ENCODE results near the gene XPO5. TPM values are rescaled to one million over a fixed set of nuclear protein-coding genes. Genes with fewer than 3 reads are reported as not detected.

Gene XPO5
- total and polyA plus RNA-seq, 9 of the 15 experiments (the other 6 are each of a cell fraction or from before 2014, with no cell fraction given) = 36.0 to 170 (median 99.1) TPM

- 80% methylated on average over 3 of the region's 3 CpGs for WGBS (ENCODE audit: insufficient coverage, low coverage, missing lambda C conversion rate)
- H3K27ac ChIP-seq (ENCODE audit: extremely low read depth, low read depth, low read length) = no peak overlapping the region
- H3K36me3 ChIP-seq (ENCODE audit: control insufficient read depth, insufficient read depth, low read length) = peaks cover 96% of the 10 kb centered on the region
- ChIA-PET POLR2A (interaction anchor here (0.6 to 1.8 kb wide), 8 partner anchors 9 to 28 kb away, joined by 3 to 6 read pairs (median 3); partner anchors contain the start of genes POLH and XPO5), CTCF (ENCODE audit: low intra/inter-chr PET ratio) (no interaction called here)
- intact Hi-C loops (cut with micrococcal nuclease) (loop anchor here (2.0 kb wide), 1 partner anchor 14 kb away; no protein-coding TSS in a partner anchor), in situ Hi-C loops (cut with MboI) (no loop called here)
- H4K20me1 ChIP-seq (replicated peaks; ENCODE audit: control insufficient read depth, insufficient read depth, low read length) = no peaks in the 10 kb centered on the region
- H3K4me1 ChIP-seq (replicated peaks in 1 of 2; ENCODE audit: control insufficient read depth in 2 of 2, insufficient read depth in 2 of 2, low read length in 2 of 2) = no peaks in the 10 kb centered on the region
- no peak for FAIRE-seq
- DNase-seq (ENCODE audit: extremely low read depth in 1 of 4, low spot score in 3 of 4) = no peak
- no TSS peak for BruUV-seq (replicated peaks)
- 0 out of 3 replicates have a peak, but pooled peaks cover 2% of the 10 kb centered on the region for H3K79me2 ChIP-seq (ENCODE audit: control insufficient read depth, insufficient read depth, low read length)
- H3K27me3 ChIP-seq (ENCODE audit: control insufficient read depth in 2 of 2, insufficient read depth in 2 of 2, low read length in 2 of 2) = no peaks in the 10 kb centered on the region
- no peak for TF ChIP-seq TEAD4 (IDR thresholded peaks at IDR 0.05; ENCODE audit: low read length)
- no peak for TF ChIP-seq TEAD4 (CRISPR knock-in tag; IDR thresholded peaks at IDR 0.05; ENCODE audit: borderline replicate concordance)
- no peak for TF ChIP-seq CC2D1A (IDR thresholded peaks at IDR 0.05)
- TF ChIP-seq MYBL2 (IDR thresholded peaks at IDR 0.05; ENCODE audit: low read depth) = no peak
- no peak for TF ChIP-seq MYBL2 (CRISPR knock-in tag; IDR thresholded peaks at IDR 0.05; ENCODE audit: borderline replicate concordance)
- TF ChIP-seq ZNF184 (CRISPR knock-in tag; IDR thresholded peaks at IDR 0.05) = no peak
- TF ChIP-seq LARP7 (IDR thresholded peaks at IDR 0.05) = no peak
- no peak for TF ChIP-seq ZNF408 (CRISPR knock-in tag; IDR thresholded peaks at IDR 0.05; ENCODE audit: low read depth)
- no peak overlapping the region for H2AFZ ChIP-seq (ENCODE audit: low read depth, low read length)
- no peak overlapping the region for H3K4me2 ChIP-seq (ENCODE audit: insufficient read depth, low read length)
- H3K9ac ChIP-seq (ENCODE audit: insufficient read depth in 1 of 2, low read depth in 2 of 2, low read length in 2 of 2) = no peak overlapping the region
- H3K9me1 ChIP-seq (ENCODE audit: control insufficient read depth, insufficient read depth, low read length) = no peaks in the 10 kb centered on the region
- H3K4me3 ChIP-seq = no peak overlapping the region
- H3K9me3 ChIP-seq (replicated peaks; ENCODE audit: control insufficient read depth, insufficient read depth, low read depth, low read length) = no peaks in the 10 kb centered on the region
- ATAC-seq = no peak
Observed at GRCh38 chr6:43547222-43547621, 28.6 kb downstream of the XPO5 start.
